GM12878 (cell line): ENCODE measurements around the gene SHC3. TPM values are rescaled to one million over a fixed set of nuclear protein-coding genes. Genes with fewer than 3 reads are reported as not detected.

Experiments
- ATAC-seq: fragments of 200-7000 bp; cut with Tn5 transposase; 3 replicates; pipeline ENCODE4 v1.9.1; 2020; ENCODE audit warnings: mild to moderate bottlenecking, moderate library complexity
- BruUV-seq: library from RNA; stranded (reverse); fragments of 400-500 nt; replicated peaks from 2 replicates; lab custom pipeline; 2021; lab: Mats Ljungman, UMichigan
- CTCF ChIA-PET: fragments of 300-600 bp; sonication (Branson Sonifier 250); formaldehyde crosslinking; extraction: SDS; loops from one replicate; lab custom pipeline; 2021; ENCODE audit warnings: inconsistent platforms; lab: Yijun Ruan, JAX
- POLR2A ChIA-PET: fragments of 350-600 bp; formaldehyde crosslinking; extraction: SDS; loops from one replicate; lab custom pipeline; 2021; ENCODE audit warnings: inconsistent platforms; lab: Charles Lee
- RAD21 ChIA-PET: fragments of 300-600 bp; sonication (Branson Sonifier 250); formaldehyde crosslinking; loops from one replicate; lab custom pipeline; 2023; ENCODE audit warnings: antibody characterized with exemption; ENCODE audit not compliant: unreplicated experiment; lab: Charles Lee
- SMC1A ChIA-PET: fragments of 300-600 bp; sonication (Branson Sonifier 250); formaldehyde crosslinking; loops from one replicate; lab custom pipeline; 2023; ENCODE audit not compliant: unreplicated experiment, uncharacterized antibody; lab: Charles Lee
- DNase-seq: peaks from one replicate; pipeline ENCODE4 v3.0.0-alpha.2; 2011; ENCODE audit warnings: low read depth, low spot score
- FAIRE-seq: peaks from 3 replicates; lab custom pipeline; 2011; peaks lifted over from hg19 to GRCh38; lab: Jason Lieb, UNC
- H2AFZ ChIP-seq: 2 replicates; pipeline ENCODE4 v1.6.0; 2011; ENCODE audit warnings: low read depth, low read length, control low read depth; ENCODE audit not compliant: control insufficient read depth
- H3K27ac ChIP-seq: 2 replicates; pipeline ENCODE4 v1.5.1; 2011; ENCODE audit warnings: control low read depth; ENCODE audit not compliant: control insufficient read depth, insufficient read depth
- H3K27me3 ChIP-seq, 2 experiments: replicated peaks in 1 of 2; 2 replicates each; pipeline versions ENCODE4 v1.6.0 to v1.6.1; 2011; ENCODE audit warnings: low read length in 1 of 2; ENCODE audit not compliant: control insufficient read depth in 2 of 2, insufficient read depth in 2 of 2
- H3K36me3 ChIP-seq, 2 experiments: 2 replicates each; pipeline ENCODE4 v1.5.1; 2011; ENCODE audit warnings: low read length in 1 of 2; ENCODE audit not compliant: control insufficient read depth in 2 of 2, insufficient read depth in 2 of 2
- H3K4me1 ChIP-seq: 2 replicates; pipeline ENCODE4 v1.6.1; 2011; ENCODE audit warnings: mild to moderate bottlenecking, low read length, moderate library complexity, mixed read lengths; ENCODE audit not compliant: control insufficient read depth, insufficient read depth
- H3K4me2 ChIP-seq: 2 replicates; pipeline ENCODE4 v1.6.0; 2011; ENCODE audit warnings: control low read depth; ENCODE audit not compliant: control insufficient read depth, insufficient read depth
- H3K4me3 ChIP-seq: fragments of 200-600 bp; sonication (generic); 2 replicates; pipeline ENCODE4 v1.5.1; 2016
- H3K79me2 ChIP-seq: 2 replicates; pipeline ENCODE4 v1.6.0; 2011; ENCODE audit warnings: low read length; ENCODE audit not compliant: control insufficient read depth, insufficient read depth
- H3K9ac ChIP-seq: 2 replicates; pipeline ENCODE4 v1.8.0; 2011; ENCODE audit warnings: low read length, control low read depth, mixed read lengths; ENCODE audit not compliant: control insufficient read depth, insufficient read depth
- H3K9me3 ChIP-seq: replicated peaks from 3 replicates; pipeline ENCODE4 v1.5.1; 2011; ENCODE audit warnings: mild to moderate bottlenecking, low read length; ENCODE audit not compliant: control insufficient read depth, insufficient read depth
- H4K20me1 ChIP-seq: 2 replicates; pipeline ENCODE4 v1.6.0; 2011; ENCODE audit not compliant: control insufficient read depth, insufficient read depth
- BCL11A ChIP-seq: IDR thresholded peaks from 2 replicates; pipeline ENCODE4 v1.6.1; 2011; ENCODE audit warnings: low read depth, low read length
- EZH2 ChIP-seq: IDR thresholded peaks from 2 replicates; pipeline ENCODE4 v1.6.1; 2012; ENCODE audit warnings: low read depth, mild to moderate bottlenecking, control low read depth, inconsistent platforms, low read length, borderline replicate concordance; ENCODE audit not compliant: control insufficient read depth
- FOS ChIP-seq: IDR thresholded peaks from 3 replicates; pipeline ENCODE4 v1.6.1; 2011; ENCODE audit warnings: borderline replicate concordance; ENCODE audit not compliant: insufficient read length; ENCODE audit errors: extremely low read depth
- MEF2B ChIP-seq: fragments of 450-650 bp; IDR thresholded peaks from 2 replicates; pipeline ENCODE4 v1.6.1; 2018; ENCODE audit warnings: mild to moderate bottlenecking, moderate library complexity; ENCODE audit not compliant: partially characterized antibody, poor library complexity, severe bottlenecking
- NFIC ChIP-seq: IDR thresholded peaks from 2 replicates; pipeline ENCODE4 v1.6.1; 2012; ENCODE audit warnings: low read depth, mild to moderate bottlenecking, inconsistent platforms, low read length, moderate library complexity
- POLR2A ChIP-seq: IDR thresholded peaks from 2 replicates; pipeline ENCODE4 v1.6.1; 2011; ENCODE audit warnings: low read depth, mild to moderate bottlenecking, low read length
- ZNF274 ChIP-seq: IDR thresholded peaks from one replicate; pipeline ENCODE4 v1.8.0; 2011; ENCODE audit not compliant: insufficient read length, insufficient read depth
- ZNF687 ChIP-seq: fragments of 450-650 bp; IDR thresholded peaks from 2 replicates; pipeline ENCODE4 v1.6.1; 2017; ENCODE audit warnings: mild to moderate bottlenecking, moderate library complexity
- WGBS: methylation state at CpG from one replicate; pipeline ENCODE4 v1.1.6; 2016; ENCODE audit warnings: low lambda C conversion rate; ENCODE audit not compliant: insufficient replicate concordance, insufficient coverage; ENCODE audit errors: missing lambda C conversion rate; 5-methylcytosine and 5-hydroxymethylcytosine counted together
- in situ Hi-C: fragments of 300-500 bp; cut with MboI; formaldehyde crosslinking; loops from 9 replicates; pipeline ENCODE4 v1.14.3; 2018; ENCODE audit warnings: mixed read lengths
- intact Hi-C: fragments of 100-400 bp; cut with micrococcal nuclease; formaldehyde crosslinking; loops from one replicate; pipeline ENCODE4 v1.14.2; 2022; ENCODE audit not compliant: unreplicated experiment
- polyA plus RNA-seq, 11 experiments: library from polyadenylated mRNA; depleted of rRNA in 4 of 11; unstranded in 6 of 11; stranded (reverse) in 5 of 11; fragments of >200 nt; fragmentation: Nextera tagmentation in 4 of 11; fragmentation: Illumina TruSeq in 1 of 11; extraction: Ambion mirVana in 4 of 11; extraction: Trizol in 1 of 11; gene quantifications; 1 replicate in 1 of 11; 2 replicates in 10 of 11; pipeline versions ENCODE4 v1.2.1 to v1.2.3, GENCODE V29; 2011 to 2016; ENCODE audit warnings: inconsistent platforms in 2 of 11, missing spikeins in 2 of 11, low read depth in 1 of 11
- total RNA-seq, 4 experiments: library from RNA; depleted of rRNA in 3 of 4; stranded (reverse); fragments of >200 nt in 3 of 4; fragmentation: Illumina TruSeq in 1 of 4; extraction: Trizol in 1 of 4; gene quantifications; 2 replicates each; pipeline versions ENCODE4 v1.2.1 to v1.2.3, GENCODE V29; 2013 to 2021

The SHC3 gene
- total and polyA plus RNA-seq, 10 of the 15 experiments (the other 5 are each of a cell fraction or from before 2014, with no cell fraction given) = 0.01 to 0.06 TPM; not detected in 8

GRCh38 chr9:89000371-89000781 lies 178.2 kb downstream of the SHC3 start:
- 59% methylated on average over 9 of the region's 9 CpGs for WGBS
- BruUV-seq = no TSS peak
- in situ Hi-C loops = loop anchor here (5.0 to 10.0 kb wide), 2 partner anchors 408 to 1046 kb away; a partner anchor contains a TSS
- ChIA-PET RAD21 (interaction anchor here (0.7 to 1.0 kb wide), 5 partner anchors 10 to 1049 kb away, joined by 3 to 5 read pairs (median 3); no protein-coding TSS in a partner anchor), POLR2A (no interaction called here), SMC1A (interaction anchor here (0.6 to 1.5 kb wide), 7 partner anchors 75 to 603 kb away, joined by 3 to 4 read pairs (median 4); no protein-coding TSS in a partner anchor), CTCF (interaction anchor here (0.8 to 1.2 kb wide), 8 partner anchors 10 to 1316 kb away, joined by 3 to 9 read pairs (median 5); no protein-coding TSS in a partner anchor)
- Histone ChIP-seq H3K79me2 (no peaks in the 10 kb centered on the region), H3K27me3 (peaks cover 0 to 1% of the 10 kb centered on the region in 2 experiments; a peak in 1 of 4 replicates), H3K9ac (no peak overlapping the region), H4K20me1 (no peaks in the 10 kb centered on the region), H3K36me3 (no peaks in the 10 kb centered on the region), H3K27ac (no peak overlapping the region), H3K4me1 (no peaks in the 10 kb centered on the region), H3K9me3 (no peaks in the 10 kb centered on the region), H3K4me3 (no peak overlapping the region), H2AFZ (no peak overlapping the region), H3K4me2 (no peak overlapping the region)
- FAIRE-seq = peak; percentile 7
- TF ChIP-seq NFIC = no peak
- no peak for TF ChIP-seq MEF2B
- no peak for TF ChIP-seq ZNF687
- no peak for TF ChIP-seq FOS
- TF ChIP-seq EZH2 = no peak
- no peak for TF ChIP-seq POLR2A
- no peak for TF ChIP-seq ZNF274
- no peak for TF ChIP-seq BCL11A
- DNase-seq = no peak
- no peak for ATAC-seq
- intact Hi-C loops = loop anchor here (5.0 kb wide), 1 partner anchor 338 kb away; no protein-coding TSS in a partner anchor
